ENCODE measurements around the gene KCNH6.

KCNH6 gene

GRCh38 chr17:63487014-63487339, 36.2 kb upstream of the KCNH6 start:
- no peak for DNase-seq (ENCODE audit: low read depth in 1 of 2, low spot score in 1 of 2)

GRCh38 chr17:63488851-63489250, 34.3 kb upstream of the KCNH6 start:
- DNase-seq (ENCODE audit: low read depth in 1 of 2, low spot score in 1 of 2) = no peak

DNA sequence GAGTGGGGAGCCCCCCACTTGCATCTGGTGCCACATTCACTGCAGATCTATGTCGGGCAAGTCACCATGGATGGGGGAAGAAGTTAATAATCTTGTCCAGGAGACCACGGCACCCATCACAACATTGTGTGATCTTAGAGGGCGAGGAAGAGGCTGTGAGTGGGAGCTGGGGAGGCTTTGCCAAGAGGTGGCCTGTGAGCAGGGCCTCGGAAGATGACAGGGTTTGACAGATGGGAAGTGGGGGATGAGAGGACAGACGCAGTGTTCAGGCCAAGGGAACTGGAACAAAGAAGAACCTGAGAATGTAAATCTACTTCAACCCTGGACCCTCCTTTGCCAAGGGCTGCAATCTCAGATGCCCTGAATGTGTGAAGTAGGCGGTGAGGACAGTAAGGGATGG, 33.9 kb upstream of the KCNH6 start:
- no peak for DNase-seq (ENCODE audit: low read depth in 1 of 2, low spot score in 1 of 2)

DNA sequence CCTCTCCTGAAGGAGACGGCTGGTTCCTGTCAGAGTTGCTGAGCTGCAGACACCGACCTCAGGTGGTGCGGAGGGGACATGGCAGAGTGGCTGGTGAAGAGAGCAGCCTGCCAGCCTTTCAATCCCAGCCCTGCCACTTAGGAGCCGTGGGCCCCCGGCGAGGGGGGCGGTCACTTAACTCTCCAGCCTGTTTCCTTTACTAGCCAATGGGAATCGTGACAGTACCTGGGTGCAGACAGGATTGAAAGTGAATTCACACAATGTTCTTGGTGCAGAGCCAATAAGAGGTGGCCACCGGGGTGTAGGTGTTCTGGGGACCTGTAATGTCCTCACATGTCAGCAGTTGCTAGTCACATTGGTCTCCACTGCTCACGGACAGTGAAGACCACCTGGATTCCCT, 32.8 kb upstream of the KCNH6 start:
- DNase-seq (ENCODE audit: low read depth in 1 of 2, low spot score in 1 of 2) = no peak

GRCh38 chr17:63490858-63491400, 32.2 kb upstream of the KCNH6 start:
- DNase-seq (ENCODE audit: low read depth in 1 of 2, low spot score in 1 of 2) = no peak

GRCh38 chr17:63491413-63491812, 31.7 kb upstream of the KCNH6 start:
- DNase-seq (ENCODE audit: low read depth in 1 of 2, low spot score in 1 of 2) = no peak

GRCh38 chr17:63491977-63492618, 31.1 kb upstream of the KCNH6 start:
- no peak for DNase-seq (ENCODE audit: low read depth in 1 of 2, low spot score in 1 of 2)

DNA sequence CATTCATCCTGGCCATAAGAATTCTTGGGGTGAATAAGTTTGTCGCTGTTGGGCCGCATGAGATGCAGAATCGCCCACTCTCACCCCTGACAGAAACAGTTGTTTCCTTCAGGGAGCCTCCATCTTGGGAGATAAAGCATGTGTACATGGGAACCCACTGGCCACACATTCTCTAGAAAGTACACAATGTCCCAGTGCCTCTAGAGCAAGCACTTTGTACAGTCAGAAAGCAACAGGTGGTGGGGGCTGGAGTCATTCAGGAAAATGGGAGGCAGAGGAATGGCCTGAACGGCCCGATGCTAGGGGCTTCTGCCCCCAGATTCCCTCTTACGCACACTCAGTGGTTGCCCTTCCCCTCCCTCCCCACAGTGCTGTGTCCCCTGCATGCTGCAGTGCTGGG, 30.2 kb upstream of the KCNH6 start:
- DNase-seq (ENCODE audit: low read depth in 1 of 2, low spot score in 1 of 2) = no peak

GRCh38 chr17:63493411-63493810, 29.7 kb upstream of the KCNH6 start:
- no peak for DNase-seq (ENCODE audit: low read depth in 1 of 2, low spot score in 1 of 2)

- DNase-seq (ENCODE audit: low read depth in 1 of 2, low spot score in 1 of 2) = no peak
These were observed 28.7 kb upstream of the KCNH6 start for GRCh38 chr17:63494300-63494928.

GRCh38 chr17:63495491-63495890, 27.7 kb upstream of the KCNH6 start:
- DNase-seq (ENCODE audit: low read depth in 1 of 2, low spot score in 1 of 2) = no peak

DNA sequence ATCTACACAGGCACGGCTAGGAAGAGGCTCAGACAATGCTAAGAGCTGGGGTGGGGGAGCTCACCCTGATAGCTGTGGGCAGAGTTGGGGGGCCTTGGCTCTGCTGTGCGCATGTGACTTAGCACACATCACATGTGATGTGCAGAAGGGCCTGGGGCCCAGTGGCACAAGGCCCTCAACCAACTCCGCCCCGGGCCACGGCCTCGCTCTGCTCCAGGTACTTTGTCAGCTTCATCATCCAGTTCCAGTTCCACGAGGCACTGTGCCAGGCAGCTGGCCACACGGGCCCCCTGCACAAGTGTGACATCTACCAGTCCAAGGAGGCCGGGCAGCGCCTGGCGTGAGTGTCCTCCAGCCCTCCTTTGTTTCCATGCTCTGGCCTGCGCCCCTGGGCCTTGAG, 27.0 kb upstream of the KCNH6 start:
- DNase-seq (ENCODE audit: low read depth in 1 of 2, low spot score in 1 of 2) = no peak

GRCh38 chr17:63496663-63497400, 26.3 kb upstream of the KCNH6 start:
- no peak for DNase-seq (ENCODE audit: low read depth in 1 of 2, low spot score in 1 of 2)

DNA sequence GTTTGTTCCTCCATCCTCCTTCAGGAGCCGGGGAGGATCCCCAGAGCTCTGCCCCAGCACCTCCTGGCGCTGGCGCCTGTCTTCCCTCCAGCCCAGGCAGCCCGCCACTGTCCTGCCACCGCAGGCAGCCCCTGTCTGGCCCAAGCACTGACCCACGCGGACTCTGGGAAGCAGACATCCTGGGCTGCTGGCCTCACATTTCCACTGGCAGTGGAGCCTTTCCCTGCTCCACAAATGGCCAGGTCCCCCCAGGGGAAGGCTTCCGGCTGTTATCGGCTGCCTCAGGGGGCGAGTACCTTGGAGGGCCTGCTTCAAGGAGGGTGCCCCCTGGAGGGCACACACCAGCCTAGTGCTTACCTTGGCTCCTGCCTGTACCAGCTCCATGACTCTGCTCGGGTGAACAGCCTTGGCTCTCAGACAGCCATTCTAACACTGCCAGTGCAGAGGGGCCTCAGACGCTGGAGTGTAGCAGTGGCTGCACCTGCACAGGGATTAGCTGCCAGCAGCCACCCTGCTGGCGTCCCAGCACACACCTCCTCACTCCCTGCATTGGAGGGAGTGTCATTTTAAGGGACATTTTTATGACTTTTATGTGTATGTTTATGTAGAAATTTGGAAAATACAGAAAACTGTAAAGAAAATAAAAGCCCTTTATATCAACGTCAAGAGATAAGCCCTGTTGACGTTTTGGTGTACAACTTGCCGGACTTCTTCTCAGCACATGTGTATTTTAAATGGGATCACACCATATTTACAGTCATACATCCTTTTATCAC, 25.3 kb upstream of the KCNH6 start:
- no peak for DNase-seq (ENCODE audit: low read depth in 1 of 2, low spot score in 1 of 2)

DNA sequence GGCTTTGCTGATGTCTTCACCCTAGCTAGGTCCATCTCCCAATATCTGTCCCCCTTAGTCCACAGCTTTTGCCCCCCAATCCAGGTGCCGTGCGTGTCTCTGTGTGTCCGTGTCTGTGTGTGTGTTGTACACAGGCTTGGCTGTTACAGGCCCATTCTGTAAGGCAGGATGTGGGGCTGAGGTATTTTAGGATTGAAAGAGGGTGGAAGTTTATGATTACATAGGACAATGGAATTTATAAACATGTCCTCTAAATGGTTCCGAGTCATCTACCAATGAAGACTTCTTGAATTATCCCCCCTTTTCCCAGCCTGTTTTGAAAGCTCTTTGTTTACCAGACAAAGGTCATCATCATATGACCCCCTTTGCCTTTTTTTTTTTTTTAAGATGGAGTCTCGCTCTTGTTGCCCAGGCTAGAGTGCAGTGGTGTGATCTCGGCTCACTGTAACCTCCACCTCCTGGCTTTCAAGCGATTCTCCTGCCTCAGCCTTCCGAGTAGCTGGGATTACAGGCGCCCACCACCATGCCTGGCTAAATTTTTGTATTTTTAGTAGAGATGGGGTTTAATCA, 24.4 kb upstream of the KCNH6 start:
- no peak for DNase-seq (ENCODE audit: low read depth in 1 of 2, low spot score in 1 of 2)

- no peak for DNase-seq (ENCODE audit: low read depth in 1 of 2, low spot score in 1 of 2)
These were observed 22.4 kb upstream of the KCNH6 start for GRCh38 chr17:63500543-63501390.

DNA sequence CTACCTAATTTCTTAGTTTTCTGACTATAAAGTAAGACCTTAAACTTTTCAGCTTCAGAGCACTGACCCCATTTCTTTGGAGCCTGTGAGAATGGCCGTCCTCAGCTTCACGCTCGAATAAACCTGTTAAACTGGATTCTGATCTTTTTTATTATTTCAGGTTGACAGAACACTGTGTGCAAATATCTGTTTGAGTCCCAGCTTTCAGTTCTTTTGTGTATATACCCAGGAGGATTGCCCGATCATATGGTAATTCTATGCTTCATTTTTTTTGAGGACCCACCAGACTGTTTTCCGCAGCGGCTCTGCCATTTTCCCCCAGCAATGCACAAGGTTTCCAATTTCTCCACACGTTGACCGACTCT, 19.8 kb upstream of the KCNH6 start:
- DNase-seq (ENCODE audit: low read depth in 1 of 2, low spot score in 1 of 2) = no peak

- no peak for DNase-seq (ENCODE audit: low read depth in 1 of 2, low spot score in 1 of 2)
These were observed 18.9 kb upstream of the KCNH6 start for GRCh38 chr17:63504261-63504660.

- no peak for DNase-seq (ENCODE audit: low read depth in 1 of 2, low spot score in 1 of 2)
These were observed 17.8 kb upstream of the KCNH6 start for GRCh38 chr17:63505341-63505740.

DNA sequence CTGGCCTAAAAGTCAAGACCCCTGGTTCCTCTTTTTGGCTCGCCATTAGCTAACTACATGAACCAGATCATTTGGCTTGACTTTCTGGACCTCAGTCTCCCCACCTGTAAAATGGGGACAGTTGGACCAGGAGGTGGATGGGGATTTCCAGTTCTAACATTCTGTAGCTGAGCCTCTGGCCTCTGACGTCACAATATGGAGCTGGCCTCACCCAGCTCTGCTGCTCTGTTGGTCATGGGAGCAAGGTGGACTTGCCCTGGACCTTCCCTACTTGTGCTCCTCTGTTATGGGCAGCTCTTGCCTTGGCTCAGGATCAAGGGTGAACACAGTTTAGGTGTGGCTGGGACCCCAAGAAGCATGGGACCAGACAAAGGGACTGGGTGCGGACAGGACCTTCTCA, 16.5 kb upstream of the KCNH6 start:
- DNase-seq (ENCODE audit: low read depth in 1 of 2, low spot score in 1 of 2) = no peak
